GM18861 (cell line): ENCODE results near the gene SCGB2A2.

ENCODE experiments used
- ATAC-seq: cut with Tn5 transposase; IDR thresholded peaks from one replicate; pipeline ENCODE4 v1.9.1; 2021; ENCODE audit not compliant: unreplicated experiment

Gene SCGB2A2

DNA sequence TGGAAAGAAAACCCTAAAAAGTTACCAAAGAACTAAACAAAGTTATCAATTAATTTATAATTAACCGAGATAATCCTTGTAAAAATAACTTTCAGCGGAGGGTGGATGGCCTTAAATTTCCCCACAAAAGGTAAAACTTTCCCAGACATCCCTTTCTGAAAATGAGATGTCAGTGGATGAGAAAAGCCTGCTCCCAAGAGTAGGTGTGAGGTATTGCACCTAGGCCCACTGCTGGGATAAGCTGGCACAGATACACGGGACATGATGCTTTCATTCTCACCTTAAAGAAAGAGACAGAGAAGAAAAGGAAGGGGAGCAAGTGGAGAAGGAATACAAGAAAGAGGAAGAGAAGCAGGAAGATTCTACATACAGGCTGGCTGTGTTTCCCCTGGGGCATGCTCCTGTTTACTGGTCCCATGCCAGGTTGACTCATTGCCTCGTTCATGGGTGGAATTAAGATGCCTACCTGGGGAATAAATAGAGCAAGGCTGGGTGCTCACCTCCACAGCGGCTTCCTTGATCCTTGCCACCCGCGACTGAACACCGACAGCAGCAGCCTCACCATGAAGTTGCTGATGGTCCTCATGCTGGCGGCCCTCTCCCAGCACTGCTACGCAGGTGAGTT is at the start of gene SCGB2A2:
Gene SCGB2A2 (plus strand): TSS at position 505 of the 625 bp plus-strand sequence. CDS start 59 bp downstream, at position 564.
- no peak for ATAC-seq

DNA sequence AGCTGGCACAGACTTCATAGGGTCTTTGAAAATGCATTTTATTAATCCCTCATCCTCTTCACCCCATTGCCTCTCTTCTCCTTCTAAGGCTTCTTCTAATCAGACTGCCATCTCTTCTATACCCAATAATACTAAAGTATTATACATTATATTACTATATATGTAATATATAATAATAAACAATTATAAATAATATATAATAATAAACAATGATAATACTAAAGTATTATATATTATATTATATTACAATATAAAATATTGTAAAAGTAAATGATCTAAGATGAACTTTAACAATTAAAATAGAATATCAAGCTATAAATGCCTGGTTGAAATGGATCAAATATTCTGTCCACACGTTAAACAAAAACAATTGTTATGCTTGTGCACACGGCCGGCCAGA is 48.5 kb upstream of the SCGB2A2 start:
- ATAC-seq, result no peak

DNA sequence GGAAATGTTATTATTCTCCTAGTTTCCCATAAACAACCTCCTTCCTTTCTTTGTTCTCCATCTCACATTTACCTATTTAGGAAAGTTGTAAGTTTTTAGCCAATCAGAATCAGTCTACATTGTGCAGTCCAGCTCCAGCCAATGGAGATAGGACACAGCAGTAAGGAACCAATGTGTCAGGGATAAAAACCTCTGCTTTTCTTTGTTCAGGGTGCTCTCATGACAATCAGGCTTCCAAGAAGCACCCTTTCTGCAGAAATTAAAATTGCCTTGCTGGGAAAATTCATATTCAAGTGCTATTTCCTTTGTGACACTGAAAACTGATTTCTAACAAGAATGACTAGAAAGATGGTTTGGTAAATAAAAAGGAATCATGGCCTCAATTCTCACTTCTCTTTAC is 46.9 kb upstream of the SCGB2A2 start:
- no peak for ATAC-seq

GRCh38 chr11:62233730-62234129 is 36.2 kb upstream of the SCGB2A2 start:
- ATAC-seq, result no peak

DNA sequence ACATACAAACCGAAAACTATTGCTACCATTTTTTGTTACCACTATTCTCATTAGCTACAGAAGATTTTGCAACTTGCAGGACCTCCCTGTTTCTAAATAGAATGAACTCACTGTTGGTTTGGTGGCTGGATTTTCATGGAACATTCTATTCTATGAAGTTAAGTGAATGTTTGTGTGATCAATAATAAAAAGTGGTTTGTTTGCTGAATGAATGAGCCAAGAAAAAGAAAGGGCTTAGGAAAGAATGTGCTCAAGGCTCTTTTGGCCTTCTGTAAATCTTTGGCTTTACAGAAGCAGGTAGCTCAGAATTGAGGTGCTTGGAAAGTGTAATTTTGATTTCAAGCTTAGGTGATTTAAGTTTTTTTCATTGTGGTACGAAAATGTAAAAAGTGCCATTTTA is 33.8 kb upstream of the SCGB2A2 start:
- no peak for ATAC-seq

DNA sequence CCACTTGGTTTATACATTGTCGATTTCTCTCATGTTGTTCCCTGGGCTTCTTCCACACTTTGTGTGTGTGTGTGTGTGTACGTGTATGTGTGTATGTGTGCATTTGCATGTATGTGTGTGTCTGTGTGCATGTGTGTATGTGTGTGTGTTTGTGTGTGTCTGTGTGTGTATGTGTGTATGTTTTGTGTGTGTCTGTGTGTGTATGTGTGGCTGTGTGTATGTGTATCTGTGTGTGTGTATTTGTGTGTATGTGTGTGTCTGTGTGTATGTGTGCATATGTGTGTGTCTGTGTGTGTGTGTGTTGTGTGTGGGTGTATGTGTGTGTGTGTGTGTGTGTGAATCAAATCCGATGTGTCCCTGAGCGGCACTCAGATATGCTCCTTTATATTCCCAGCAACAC is 32.5 kb upstream of the SCGB2A2 start:
- ATAC-seq, result no peak

DNA sequence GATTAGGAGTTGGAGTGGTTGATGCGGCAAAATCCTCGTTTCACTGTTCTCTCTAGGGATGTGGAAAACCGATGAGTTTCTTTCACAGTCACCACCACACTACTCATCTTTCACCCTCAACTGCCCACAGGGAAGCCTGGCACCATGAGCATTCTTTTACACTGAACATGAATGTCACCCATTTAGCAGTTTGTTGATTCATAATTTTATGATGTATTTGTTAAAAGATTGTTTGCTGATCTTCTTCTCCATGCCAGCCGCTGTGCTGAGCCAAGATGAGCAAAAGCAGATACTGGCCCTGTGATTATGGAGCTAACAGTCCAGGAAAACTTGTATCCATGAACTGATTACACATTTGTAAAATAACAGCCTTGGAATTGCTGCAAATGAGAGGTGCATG is 31.8 kb upstream of the SCGB2A2 start:
- no peak for ATAC-seq

GRCh38 chr11:62241095-62241494 is 28.9 kb upstream of the SCGB2A2 start:
- ATAC-seq, result no peak

- ATAC-seq, result no peak
Measured at GRCh38 chr11:62242021-62242420, 27.9 kb upstream of the SCGB2A2 start, which contains the start of gene SCGB1D2. Gene SCGB1D2 (plus strand): TSS chr11:62242239. CDS start chr11:62242308, 69 bp downstream.

GRCh38 chr11:62245271-62245753 is 24.6 kb upstream of the SCGB2A2 start:
- ATAC-seq, result no peak

GRCh38 chr11:62251698-62252097 is 18.3 kb upstream of the SCGB2A2 start:
- no peak for ATAC-seq

DNA sequence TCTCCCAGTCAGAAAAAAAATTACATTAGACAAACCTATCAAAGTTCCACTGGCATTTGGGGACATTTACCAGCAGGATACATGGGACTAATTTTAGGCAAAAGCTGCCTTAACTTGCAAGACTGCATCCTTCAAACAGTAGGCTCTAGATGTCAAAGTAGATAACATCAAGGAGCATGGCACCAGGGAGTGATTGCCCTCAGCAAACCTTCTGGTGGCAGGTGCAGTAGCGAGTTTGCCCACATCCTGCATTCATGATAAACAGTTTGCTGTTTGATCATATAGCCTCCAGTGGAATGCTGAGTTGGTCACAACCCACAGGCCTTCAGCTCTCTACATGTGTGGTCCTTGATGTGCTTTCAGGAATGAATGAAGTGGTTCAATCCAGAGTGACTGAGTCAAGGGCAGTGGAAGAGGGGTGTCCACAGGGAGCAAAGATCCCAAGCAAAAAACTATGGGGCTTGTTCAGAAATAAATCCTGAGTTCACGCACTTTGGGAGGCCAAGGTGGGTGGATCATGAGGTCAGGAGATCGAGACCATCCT is 15.9 kb upstream of the SCGB2A2 start:
- no peak for ATAC-seq

DNA sequence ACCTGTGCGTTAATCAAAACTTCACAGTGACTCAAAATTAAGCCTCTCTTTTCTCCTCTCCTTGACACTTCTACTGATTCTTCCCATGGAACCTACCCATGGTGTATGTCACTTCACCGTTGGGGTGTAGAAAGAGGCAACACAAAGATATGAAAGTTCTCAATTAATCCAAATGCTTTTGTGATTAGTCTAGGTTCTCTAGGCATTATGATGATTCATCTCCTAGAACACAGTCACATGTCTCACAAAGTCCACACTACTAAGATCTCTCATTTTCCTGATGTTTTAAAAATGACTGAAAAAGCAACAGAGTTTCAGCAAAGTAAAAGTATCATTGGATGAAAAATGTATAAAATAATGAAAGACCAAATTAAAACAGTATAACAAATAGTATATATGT is 13.7 kb upstream of the SCGB2A2 start:
- no peak for ATAC-seq

DNA sequence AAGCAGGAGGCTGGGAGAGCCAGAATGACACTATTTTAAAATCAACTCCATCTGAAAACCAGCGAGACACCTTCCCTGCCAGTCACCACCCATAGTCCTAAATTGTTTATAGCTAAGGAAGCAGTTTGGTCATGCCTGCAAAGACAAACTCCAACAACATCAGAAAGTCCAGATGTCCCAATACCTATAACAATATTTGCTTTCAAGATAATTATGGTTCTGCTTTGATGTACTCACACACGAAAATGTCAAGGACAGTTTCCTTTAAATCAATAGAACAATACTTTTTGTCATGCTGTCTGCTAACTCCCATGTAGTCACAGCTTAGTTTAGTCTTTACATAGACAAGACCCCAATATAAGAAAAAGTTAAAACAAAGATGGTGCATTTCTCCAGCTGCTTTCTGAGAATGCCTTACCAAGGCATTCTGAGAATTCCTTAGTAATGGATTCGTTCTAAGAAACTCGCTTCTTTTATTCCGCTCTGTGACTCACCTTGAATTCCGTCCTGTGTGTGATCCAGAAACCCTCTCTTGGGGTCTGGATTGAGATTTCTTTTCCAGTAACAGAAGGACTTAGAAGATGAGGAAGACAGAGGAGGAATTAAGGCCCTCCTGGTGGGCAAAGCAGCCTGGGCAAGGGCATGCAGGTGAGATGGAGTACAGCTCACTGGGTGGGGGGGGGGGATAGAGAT is 9.6 kb upstream of the SCGB2A2 start:
- ATAC-seq, result no peak

DNA sequence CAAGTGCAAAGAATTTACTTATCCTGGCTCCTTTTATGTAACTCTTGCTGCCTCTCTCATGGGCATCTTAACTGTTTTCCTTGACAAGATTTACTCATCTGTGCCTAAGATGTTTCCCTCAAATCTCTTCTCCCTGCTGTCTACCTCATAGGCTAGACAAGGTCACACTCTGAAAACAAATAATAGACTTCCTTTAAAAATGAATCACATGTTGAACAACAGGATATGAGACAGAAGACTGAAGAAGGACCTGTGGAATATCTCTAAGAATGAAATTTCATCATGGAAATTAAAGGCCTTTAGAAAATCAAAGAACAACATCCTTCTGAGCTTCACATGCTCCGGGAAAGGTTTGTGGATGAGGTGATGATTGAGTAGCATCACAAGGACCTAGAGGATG is 6.0 kb upstream of the SCGB2A2 start:
- ATAC-seq, result no peak

- ATAC-seq, result no peak
Measured at GRCh38 chr11:62266558-62266957, 3.4 kb upstream of the SCGB2A2 start.

GRCh38 chr11:62267050-62267449 is 2.9 kb upstream of the SCGB2A2 start:
- ATAC-seq, result no peak

DNA sequence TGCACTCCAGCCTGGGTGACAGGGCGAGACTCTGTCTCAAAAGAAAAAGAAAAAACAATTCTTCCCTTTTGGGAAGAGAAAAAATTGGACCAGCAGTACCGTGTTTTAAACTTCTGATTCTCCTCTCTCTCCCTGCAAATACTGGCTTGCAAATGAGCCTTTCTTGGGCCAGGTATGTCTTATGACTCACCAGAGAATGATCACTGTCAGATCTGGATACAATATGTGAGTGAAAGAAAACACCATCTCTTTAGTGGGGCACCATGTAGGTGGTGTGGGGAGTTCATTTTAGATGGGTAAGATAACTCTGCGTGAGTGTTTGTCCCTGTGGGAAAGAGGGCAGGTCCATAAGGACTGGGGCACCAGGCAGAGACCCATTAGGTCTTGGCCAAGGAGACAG is 2.4 kb upstream of the SCGB2A2 start:
- no peak for ATAC-seq

- ATAC-seq, result no peak
Measured at GRCh38 chr11:62273284-62273683, 3.3 kb downstream of the SCGB2A2 start.

DNA sequence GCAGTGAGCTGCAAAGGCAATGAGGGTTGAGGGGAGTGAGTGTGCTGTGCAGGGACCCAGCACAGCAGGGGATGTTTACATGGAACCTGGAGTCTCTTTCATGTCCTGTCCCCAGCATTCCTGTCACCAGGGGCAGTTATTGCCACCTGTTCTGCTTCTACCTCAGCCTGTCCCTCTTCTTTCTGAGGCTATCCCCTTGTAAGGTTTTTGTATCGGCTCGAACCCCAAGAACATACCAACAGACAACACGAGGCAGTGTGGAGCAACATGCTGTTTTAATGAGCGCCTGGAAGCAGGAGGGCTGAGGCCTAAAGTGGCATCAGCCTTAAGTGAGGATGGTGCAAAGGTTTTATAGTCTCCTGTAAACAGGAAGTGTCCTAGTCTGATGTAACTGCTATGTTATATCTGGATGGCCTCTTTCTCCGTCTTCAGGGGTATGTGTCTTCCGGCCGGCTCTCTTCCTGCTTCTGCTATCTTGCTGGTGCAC is 3.9 kb downstream of the SCGB2A2 start:
- no peak for ATAC-seq

DNA sequence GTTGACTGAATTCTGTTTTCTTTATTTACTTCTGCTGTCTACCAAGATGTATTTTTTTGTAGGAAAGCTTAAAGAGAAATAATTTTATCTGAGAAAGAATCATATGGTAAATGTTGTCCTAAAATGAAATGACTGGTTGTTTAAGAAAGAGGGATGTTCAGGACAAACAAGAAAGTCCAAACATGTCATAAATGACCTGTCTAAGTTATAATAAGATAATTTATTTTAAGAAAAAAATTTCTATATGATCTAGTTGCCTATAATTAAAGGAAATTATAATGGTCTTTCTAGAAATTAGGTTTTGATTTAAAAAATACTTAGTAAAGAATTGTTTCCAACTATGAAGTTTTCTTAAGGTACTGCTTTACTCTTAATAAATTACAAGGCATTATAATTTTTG is 10.5 kb downstream of the SCGB2A2 start:
- ATAC-seq, result no peak

DNA sequence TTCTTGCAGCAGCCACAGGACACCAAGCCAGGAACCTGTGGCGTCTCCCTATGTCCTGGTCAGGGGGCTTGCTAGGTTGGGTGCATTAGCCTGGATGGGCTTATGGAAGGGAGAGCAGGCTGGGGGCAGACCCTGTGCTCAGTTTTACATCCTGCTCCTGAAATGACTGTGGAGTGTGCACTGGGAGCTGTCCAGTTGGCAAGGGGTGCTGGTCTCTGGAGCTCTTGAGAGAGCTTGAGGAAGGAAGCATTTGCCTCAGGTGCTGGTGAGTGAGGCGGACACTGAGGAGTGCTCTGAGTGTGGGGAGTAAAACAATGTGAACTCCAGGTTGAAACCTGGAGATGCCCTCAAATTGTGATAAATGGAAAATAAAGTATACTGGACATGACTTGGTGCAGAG is 25.5 kb downstream of the SCGB2A2 start:
- ATAC-seq, result no peak
